Ascending aorta (tissue), 2 donors: ENCODE measurements around the gene STAC3. TPM values are rescaled to one million over a fixed set of nuclear protein-coding genes. Genes with fewer than 3 reads are reported as not detected.
A peak's percentile ranks its signal among the peaks of the same experiment; 100 is the strongest.
"Not testable (repeated sequence)": the region's sequence is repeated elsewhere in the genome, so short reads cannot be mapped to it uniquely, and the experiment has no call there.

Experiments used
- DNase-seq, 2 donors: peaks; one replicate each; pipeline ENCODE4 v3.0.0-alpha.2; 2019; ENCODE audit warnings: low spot score in 2 of 2
- H3K27ac ChIP-seq, 2 donors: fragments of 200-600 bp; sonication (generic); one replicate each; pipeline ENCODE4 v1.5.1; 2016 to 2017; ENCODE audit warnings: mild to moderate bottlenecking in 1 of 2
- H3K27me3 ChIP-seq: fragments of 200-600 bp; sonication (generic); one replicate; pipeline ENCODE4 v1.5.1; 2017
- H3K36me3 ChIP-seq, 2 donors: fragments of 200-600 bp; sonication (generic); one replicate each; pipeline ENCODE4 v1.5.1; 2016
- H3K4me1 ChIP-seq, 2 donors: fragments of 200-600 bp; sonication (generic); one replicate each; pipeline ENCODE4 v1.5.1; 2016 to 2017; ENCODE audit warnings: mild to moderate bottlenecking in 1 of 2
- H3K4me3 ChIP-seq, 2 donors: fragments of 200-600 bp; sonication (generic); one replicate each; pipeline ENCODE4 v1.5.1; 2016 to 2017; ENCODE audit warnings: mild to moderate bottlenecking in 1 of 2
- H3K9me3 ChIP-seq, 2 donors: fragments of 200-600 bp; sonication (generic); one replicate each; pipeline ENCODE4 v1.5.1; 2016
- intact Hi-C: fragments of 100-400 bp; cut with DNase I; formaldehyde crosslinking; loops from one replicate; pipeline ENCODE4 v1.15.1; 2023
- total RNA-seq: library from RNA; depleted of rRNA; stranded (reverse); fragments of >200 nt; gene quantifications from one replicate; pipeline ENCODE4 v1.1.0, GENCODE V29; 2016
- TF ChIP-seq, protein P1 (sequence below), 3 experiments: fragments of 200-600 bp in 2 of 3; fragments of 450-650 bp in 1 of 3; sonication (generic) in 2 of 3; IDR thresholded peaks; one replicate each; pipeline ENCODE4 v1.5.1; 2016 to 2019; ENCODE audit warnings: antibody characterized with exemption in 3 of 3, mild to moderate bottlenecking in 1 of 3, moderate library complexity in 1 of 3

The STAC3 gene
- not detected for total RNA-seq

DNA sequence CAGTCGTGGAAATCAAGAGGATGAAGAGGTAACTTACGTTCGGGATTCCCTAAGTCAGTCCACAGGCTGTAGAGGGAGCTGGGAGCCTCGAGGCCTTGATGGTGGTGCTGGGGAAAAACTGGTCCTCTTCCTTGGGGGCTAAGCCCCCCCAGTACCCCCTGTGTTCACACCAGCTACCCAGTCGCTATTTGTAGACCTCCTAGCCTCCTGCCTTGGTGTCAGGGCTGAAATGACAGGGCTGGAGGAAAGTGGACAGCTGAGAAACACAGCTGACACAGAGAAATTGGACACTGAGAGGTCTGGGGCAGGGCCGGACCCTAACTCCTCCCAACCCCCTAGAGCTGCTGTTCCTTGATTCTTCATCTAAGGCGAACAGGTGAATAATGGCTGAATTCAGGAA, at the start of gene STAC3:
STAC3 (minus strand) TSS at position 232 of the 400 bp plus-strand sequence. CDS start 1,551 bp downstream, outside the sequence.
- H3K36me3 ChIP-seq, result peaks cover 12% of the 10 kb centered on the region in 2 donors
- no peak for DNase-seq

DNA sequence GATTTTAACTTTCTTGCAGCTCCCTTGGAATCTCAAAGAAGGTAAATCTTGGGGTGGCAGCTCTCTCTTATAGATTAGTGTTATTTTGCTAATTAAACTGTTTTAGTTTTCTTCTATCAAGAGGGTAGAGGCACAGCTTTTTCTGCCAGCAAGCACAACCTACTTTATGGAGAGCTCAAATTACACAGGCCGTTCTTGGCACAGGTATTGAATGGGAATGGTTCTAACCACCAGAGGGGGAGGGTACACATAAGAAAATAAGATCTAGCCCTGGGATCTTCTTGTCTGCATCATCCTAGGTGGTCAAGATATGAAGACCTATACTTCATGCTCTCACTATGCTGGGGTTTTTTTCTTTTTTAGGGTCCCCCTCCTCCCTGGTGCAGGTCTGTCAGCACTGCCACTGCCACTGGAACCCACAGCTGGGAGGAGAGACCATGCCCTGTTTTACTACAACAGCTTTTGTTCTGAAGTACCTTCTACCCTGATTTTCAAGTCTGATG, 48.6 kb upstream of the STAC3 start:
- no peaks in the 10 kb centered on the region for H3K4me1 ChIP-seq
- H3K36me3 ChIP-seq, result peaks cover 44 to 57% of the 10 kb centered on the region in 2 donors
- DNase-seq, result no peak
- TF ChIP-seq, protein P1, sequence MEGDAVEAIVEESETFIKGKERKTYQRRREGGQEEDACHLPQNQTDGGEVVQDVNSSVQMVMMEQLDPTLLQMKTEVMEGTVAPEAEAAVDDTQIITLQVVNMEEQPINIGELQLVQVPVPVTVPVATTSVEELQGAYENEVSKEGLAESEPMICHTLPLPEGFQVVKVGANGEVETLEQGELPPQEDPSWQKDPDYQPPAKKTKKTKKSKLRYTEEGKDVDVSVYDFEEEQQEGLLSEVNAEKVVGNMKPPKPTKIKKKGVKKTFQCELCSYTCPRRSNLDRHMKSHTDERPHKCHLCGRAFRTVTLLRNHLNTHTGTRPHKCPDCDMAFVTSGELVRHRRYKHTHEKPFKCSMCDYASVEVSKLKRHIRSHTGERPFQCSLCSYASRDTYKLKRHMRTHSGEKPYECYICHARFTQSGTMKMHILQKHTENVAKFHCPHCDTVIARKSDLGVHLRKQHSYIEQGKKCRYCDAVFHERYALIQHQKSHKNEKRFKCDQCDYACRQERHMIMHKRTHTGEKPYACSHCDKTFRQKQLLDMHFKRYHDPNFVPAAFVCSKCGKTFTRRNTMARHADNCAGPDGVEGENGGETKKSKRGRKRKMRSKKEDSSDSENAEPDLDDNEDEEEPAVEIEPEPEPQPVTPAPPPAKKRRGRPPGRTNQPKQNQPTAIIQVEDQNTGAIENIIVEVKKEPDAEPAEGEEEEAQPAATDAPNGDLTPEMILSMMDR (IDR thresholded peaks at IDR 0.05), result no peak
- intact Hi-C loops, result no loop called here
- H3K9me3 ChIP-seq, result no peaks in the 10 kb centered on the region
- no peaks in the 10 kb centered on the region for H3K27me3 ChIP-seq
- H3K27ac ChIP-seq, result no peak overlapping the region
- no peak overlapping the region for H3K4me3 ChIP-seq

More for the DNA sequence above, at the start of gene STAC3:
- no peak within 1 kb of the TSS for H3K27ac ChIP-seq
- no peaks in the 10 kb centered on the region for H3K27me3 ChIP-seq
- no peaks in the 10 kb centered on the region for H3K4me1 ChIP-seq
- no peaks in the 10 kb centered on the region for H3K9me3 ChIP-seq
- H3K4me3 ChIP-seq, result no peak within 1 kb of the TSS
- TF ChIP-seq, protein P1 (IDR thresholded peaks at IDR 0.05), result no peak
- intact Hi-C loops, result no loop called here

DNA sequence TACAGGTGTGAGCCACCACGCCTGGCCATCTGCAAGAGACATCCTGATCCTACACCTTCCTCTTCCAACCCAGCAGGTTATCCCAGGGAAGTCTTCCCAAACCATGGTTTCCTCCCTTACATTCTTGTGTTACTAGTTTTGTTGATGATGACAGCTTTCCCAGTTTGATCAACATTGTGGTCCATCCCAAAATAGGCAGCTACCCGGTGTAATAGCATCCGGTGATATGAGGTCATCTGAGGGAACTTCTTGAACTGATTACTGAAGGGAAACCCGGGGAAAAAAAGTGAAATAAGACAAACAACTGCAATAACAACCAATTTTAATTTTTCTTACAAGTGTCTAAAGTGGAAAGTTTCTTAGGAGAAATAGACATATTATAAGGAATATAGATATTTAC, 45.3 kb upstream of the STAC3 start:
- Histone ChIP-seq H3K4me1 (no peaks in the 10 kb centered on the region), H3K9me3 (no peaks in the 10 kb centered on the region), H3K36me3 (peaks cover 55 to 88% of the 10 kb centered on the region in 2 donors), H3K27me3 (no peaks in the 10 kb centered on the region), H3K4me3 (no peak overlapping the region), H3K27ac (no peak overlapping the region)
- intact Hi-C loops, result no loop called here
- TF ChIP-seq, protein P1 (IDR thresholded peaks at IDR 0.05), result no peak
- DNase-seq, result no peak

DNA sequence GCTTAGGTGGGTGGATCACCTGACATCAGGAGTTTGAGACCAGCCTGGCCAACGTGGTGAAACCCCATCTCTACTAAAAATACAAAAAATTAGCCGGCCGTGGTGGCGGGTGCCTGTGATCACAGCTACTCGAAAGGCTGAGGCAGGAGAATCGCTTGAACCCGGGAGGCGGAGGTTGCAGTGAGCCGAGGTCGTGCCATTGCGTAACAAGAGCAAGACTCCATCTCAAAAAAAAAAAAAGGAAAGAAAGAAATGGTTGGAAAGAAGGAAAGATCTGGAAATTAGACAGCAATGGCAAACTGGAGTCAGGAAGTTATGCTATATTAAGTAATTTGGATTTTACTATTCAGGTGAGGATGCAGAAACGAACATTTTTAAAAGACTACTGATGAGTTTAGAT, 31.1 kb upstream of the STAC3 start:
- H3K9me3 ChIP-seq, H3K4me1 ChIP-seq, H3K27me3 ChIP-seq, intact Hi-C loops, H3K4me3 ChIP-seq, DNase-seq, H3K27ac ChIP-seq: not testable (repeated sequence)
- peaks cover 34 to 69% of the 10 kb centered on the region in 2 donors for H3K36me3 ChIP-seq

DNA sequence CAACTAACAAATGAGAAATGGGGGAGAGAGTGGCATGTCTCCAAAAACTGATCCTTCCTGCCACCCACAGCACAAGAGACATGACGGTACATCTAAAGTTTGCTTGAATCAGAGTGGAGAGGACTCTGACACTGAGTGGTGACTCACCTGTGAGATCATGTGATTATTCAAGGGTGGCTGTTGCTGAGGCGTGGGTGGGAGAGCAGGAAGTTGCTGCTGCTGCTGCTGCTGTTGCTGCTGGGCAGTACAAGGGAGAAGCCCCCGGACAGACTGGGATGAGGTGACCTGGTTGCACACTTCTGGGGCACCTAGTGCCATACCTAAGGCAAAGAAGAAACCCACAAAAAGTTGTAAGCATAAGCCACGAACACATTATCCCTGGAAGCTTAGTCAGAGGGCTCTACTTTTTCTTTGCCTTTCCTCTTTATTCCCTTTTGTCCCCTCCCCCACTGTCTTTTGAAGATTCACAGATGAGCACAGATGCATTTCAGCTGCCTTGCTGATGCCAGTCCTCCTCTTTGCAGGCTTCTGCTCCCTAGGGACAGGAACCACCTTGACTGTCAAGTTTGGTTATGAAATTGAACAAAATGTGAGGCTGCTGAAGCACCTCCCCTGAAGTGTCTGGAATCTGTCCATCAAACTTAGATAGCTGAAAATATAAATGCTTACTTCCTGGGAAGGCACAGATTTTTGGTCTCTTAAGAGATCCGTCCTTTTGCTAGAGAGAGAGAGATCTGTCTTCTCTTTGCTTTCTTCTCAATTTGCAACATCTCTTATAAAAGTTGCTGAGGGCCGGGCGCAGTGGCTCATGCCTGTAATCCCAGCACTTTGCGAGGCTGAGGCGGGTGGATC, 29.4 kb upstream of the STAC3 start:
- intact Hi-C loops, result no loop called here
- Histone ChIP-seq H3K4me1 (no peaks in the 10 kb centered on the region), H3K27me3 (no peaks in the 10 kb centered on the region), H3K36me3 (peaks cover 31 to 68% of the 10 kb centered on the region in 2 donors), H3K9me3 (no peaks in the 10 kb centered on the region), H3K27ac (no peak overlapping the region), H3K4me3 (no peak overlapping the region)
- peak in 1 of 2 donors; percentile 71 for DNase-seq
- TF ChIP-seq, protein P1 (IDR thresholded peaks at IDR 0.05), result no peak
